ENCODE measurements around the gene ST14. TPM values are rescaled to one million over a fixed set of nuclear protein-coding genes. Genes with fewer than 3 reads are reported as not detected.

The ST14 gene
- total RNA-seq, 4 donors from 2014 or later: 0.88 to 15.6 (median 2.8) TPM

DNA sequence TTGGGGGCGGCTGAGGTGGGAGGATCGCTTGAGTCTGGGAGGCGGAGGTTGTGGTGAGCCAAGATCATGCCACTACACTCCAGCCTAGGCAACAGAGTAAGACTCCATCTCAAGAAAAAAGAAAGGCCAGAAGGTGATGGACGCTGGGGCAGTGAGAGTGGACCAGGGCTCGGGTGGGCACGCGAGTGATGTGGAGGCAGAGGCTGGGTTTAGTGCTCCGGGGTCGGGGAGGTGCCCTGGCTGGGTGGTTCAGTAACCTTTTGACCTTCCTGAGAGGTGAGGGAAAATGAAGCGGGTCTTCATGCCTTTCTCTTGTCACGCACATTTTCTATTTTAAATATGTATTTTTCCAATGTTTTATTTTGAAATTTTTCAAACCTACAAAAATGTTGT, 45.1 kb downstream of the ST14 start:
- no peaks in the 10 kb centered on the region for H3K4me1 ChIP-seq
- no peak overlapping the region for H3K27ac ChIP-seq
- no peaks in the 10 kb centered on the region for H3K27me3 ChIP-seq
- intact Hi-C loops (cut with DNase I; ENCODE audit: low total_unique reads): no loop called here
- H3K36me3 ChIP-seq: no peaks in the 10 kb centered on the region
- TF ChIP-seq, protein P1, sequence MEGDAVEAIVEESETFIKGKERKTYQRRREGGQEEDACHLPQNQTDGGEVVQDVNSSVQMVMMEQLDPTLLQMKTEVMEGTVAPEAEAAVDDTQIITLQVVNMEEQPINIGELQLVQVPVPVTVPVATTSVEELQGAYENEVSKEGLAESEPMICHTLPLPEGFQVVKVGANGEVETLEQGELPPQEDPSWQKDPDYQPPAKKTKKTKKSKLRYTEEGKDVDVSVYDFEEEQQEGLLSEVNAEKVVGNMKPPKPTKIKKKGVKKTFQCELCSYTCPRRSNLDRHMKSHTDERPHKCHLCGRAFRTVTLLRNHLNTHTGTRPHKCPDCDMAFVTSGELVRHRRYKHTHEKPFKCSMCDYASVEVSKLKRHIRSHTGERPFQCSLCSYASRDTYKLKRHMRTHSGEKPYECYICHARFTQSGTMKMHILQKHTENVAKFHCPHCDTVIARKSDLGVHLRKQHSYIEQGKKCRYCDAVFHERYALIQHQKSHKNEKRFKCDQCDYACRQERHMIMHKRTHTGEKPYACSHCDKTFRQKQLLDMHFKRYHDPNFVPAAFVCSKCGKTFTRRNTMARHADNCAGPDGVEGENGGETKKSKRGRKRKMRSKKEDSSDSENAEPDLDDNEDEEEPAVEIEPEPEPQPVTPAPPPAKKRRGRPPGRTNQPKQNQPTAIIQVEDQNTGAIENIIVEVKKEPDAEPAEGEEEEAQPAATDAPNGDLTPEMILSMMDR (IDR thresholded peaks at IDR 0.05): no peak
- TF ChIP-seq POLR2A (IDR thresholded peaks at IDR 0.05): no peak
- DNase-seq: no peak
- no peaks in the 10 kb centered on the region for H3K9me3 ChIP-seq
- H3K4me3 ChIP-seq: no peak overlapping the region

DNA sequence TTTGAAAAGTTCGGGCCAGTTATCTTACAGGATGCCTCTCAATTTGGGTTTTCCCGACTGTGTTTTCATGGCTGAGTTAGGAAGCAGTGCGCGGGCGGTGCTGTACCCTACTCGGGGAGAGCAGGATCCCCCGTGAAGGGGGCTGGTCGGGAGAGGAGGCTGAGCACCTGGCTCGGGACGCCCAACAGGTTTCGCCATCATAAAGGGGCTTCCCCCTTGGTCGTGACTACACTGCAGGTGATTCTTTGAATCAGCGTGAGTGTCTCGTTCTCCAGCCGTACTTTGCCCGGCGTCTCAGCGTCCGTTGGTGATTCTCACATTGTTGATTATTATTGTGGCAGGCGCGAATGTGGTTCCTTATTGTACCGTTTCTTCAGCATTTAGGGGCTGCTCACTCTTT, 46.6 kb downstream of the ST14 start:
- Histone ChIP-seq H3K4me3 (no peak overlapping the region), H3K9me3 (no peaks in the 10 kb centered on the region), H3K27ac (no peak overlapping the region), H3K27me3 (no peaks in the 10 kb centered on the region), H3K4me1 (no peaks in the 10 kb centered on the region), H3K36me3 (no peaks in the 10 kb centered on the region)
- DNase-seq: no peak
- intact Hi-C loops (cut with DNase I; ENCODE audit: low total_unique reads): no loop called here
- no peak for TF ChIP-seq POLR2A (IDR thresholded peaks at IDR 0.05)
- TF ChIP-seq, protein P1 (IDR thresholded peaks at IDR 0.05): no peak

DNA sequence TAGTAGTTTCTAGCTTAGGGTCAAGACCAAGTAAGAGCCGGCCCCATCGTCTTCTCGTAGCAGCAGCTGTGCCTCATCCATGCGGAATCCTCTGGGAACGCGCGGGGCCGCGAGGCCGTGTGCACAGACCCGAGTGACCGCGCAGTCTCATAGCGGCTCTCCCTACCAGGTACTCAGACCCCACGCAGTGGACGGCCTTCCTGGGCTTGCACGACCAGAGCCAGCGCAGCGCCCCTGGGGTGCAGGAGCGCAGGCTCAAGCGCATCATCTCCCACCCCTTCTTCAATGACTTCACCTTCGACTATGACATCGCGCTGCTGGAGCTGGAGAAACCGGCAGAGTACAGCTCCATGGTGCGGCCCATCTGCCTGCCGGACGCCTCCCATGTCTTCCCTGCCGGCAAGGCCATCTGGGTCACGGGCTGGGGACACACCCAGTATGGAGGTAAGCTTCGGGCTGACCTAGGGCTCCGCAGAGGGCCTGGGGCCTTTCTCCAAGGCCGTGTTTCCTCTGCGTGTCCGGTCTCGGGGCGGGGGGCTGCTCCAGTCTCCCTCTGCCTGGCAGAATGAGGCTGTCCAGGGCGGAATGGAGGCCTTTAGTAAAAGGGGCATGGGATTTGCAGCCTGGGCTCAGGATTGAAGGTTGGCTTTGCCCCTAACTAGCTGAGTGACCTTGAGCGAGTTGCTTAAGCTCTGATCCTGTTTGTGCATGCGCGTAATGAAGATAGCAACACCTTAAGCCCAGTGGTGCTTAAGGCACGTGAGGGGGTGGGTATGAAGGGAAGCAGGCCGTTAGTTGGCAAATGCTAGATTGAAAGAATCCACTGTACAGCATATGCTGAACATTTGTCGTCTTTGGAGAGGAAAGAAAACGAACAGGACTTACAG, 48.9 kb downstream of the ST14 start:
- TF ChIP-seq, protein P1 (IDR thresholded peaks at IDR 0.05): no peak
- no peak for TF ChIP-seq POLR2A (IDR thresholded peaks at IDR 0.05)
- Histone ChIP-seq H3K36me3 (no peaks in the 10 kb centered on the region), H3K27ac (no peak overlapping the region), H3K27me3 (no peaks in the 10 kb centered on the region), H3K4me1 (no peaks in the 10 kb centered on the region), H3K9me3 (no peaks in the 10 kb centered on the region), H3K4me3 (no peak overlapping the region)
- intact Hi-C loops (cut with DNase I; ENCODE audit: low total_unique reads): no loop called here
- DNase-seq: no peak

DNA sequence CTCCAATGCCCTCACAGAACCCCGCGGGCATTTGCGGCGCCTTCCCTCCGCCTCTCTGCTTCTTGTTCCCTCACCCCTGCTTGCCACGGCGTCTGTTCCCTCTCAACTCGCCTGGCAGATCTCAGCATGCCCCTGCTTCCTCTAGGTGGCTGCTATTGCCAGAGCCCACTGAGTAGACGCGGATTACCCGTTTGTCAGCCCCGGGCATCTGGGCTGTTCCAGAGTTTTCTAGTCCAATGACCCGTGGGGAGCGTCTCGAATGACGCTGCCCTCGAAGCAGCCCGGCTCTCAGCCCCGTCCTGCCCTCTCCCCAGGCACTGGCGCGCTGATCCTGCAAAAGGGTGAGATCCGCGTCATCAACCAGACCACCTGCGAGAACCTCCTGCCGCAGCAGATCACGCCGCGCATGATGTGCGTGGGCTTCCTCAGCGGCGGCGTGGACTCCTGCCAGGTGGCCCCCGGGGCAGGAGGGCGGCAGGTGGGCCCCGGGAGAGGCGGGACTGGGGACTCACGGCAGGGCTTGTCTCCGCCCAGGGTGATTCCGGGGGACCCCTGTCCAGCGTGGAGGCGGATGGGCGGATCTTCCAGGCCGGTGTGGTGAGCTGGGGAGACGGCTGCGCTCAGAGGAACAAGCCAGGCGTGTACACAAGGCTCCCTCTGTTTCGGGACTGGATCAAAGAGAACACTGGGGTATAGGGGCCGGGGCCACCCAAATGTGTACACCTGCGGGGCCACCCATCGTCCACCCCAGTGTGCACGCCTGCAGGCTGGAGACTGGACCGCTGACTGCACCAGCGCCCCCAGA, 49.7 kb downstream of the ST14 start:
- intact Hi-C loops (cut with DNase I; ENCODE audit: low total_unique reads): no loop called here
- no peaks in the 10 kb centered on the region for H3K36me3 ChIP-seq
- no peak overlapping the region for H3K4me3 ChIP-seq
- no peaks in the 10 kb centered on the region for H3K27me3 ChIP-seq
- no peak overlapping the region for H3K27ac ChIP-seq
- no peak for DNase-seq
- no peaks in the 10 kb centered on the region for H3K4me1 ChIP-seq
- no peak for TF ChIP-seq POLR2A (IDR thresholded peaks at IDR 0.05)
- TF ChIP-seq, protein P1 (IDR thresholded peaks at IDR 0.05): no peak
- H3K9me3 ChIP-seq: no peaks in the 10 kb centered on the region
